SK-N-MC (cell line): ENCODE results near the gene PNP.
A peak's percentile ranks its signal among the peaks of the same experiment; 100 is the strongest.
"Not testable (repeated sequence)": the region's sequence is repeated elsewhere in the genome, so short reads cannot be mapped to it uniquely, and the experiment has no call there.

ENCODE experiments used
- DNase-seq: peaks from one replicate; pipeline ENCODE4 v3.0.0-alpha.2; 2011; ENCODE audit warnings: low read depth, low spot score
- H3K27ac ChIP-seq: fragments of 200-600 bp; sonication (generic); 2 replicates; pipeline ENCODE4 v1.5.1; 2016; ENCODE audit warnings: mixed run types
- H3K36me3 ChIP-seq: fragments of 200-600 bp; sonication (generic); 2 replicates; pipeline ENCODE4 v1.6.1; 2017; ENCODE audit warnings: antibody characterized with exemption, low read length, mixed read lengths; ENCODE audit not compliant: insufficient read depth
- H3K4me3 ChIP-seq: fragments of 200-600 bp; sonication (generic); 2 replicates; pipeline ENCODE4 v1.5.1; 2016
- H3K9ac ChIP-seq: fragments of 200-600 bp; sonication (generic); 2 replicates; pipeline ENCODE4 v1.8.0; 2017; ENCODE audit warnings: mixed run types, mixed read lengths; ENCODE audit not compliant: insufficient read length
- H3K9me3 ChIP-seq: fragments of 200-600 bp; sonication (generic); 2 replicates; pipeline ENCODE4 v1.6.1; 2017; ENCODE audit warnings: low read depth, mild to moderate bottlenecking, antibody characterized with exemption, low read length, moderate library complexity, mixed read lengths
- EZH2 ChIP-seq: fragments of 200-600 bp; sonication (generic); IDR thresholded peaks from one replicate; pipeline ENCODE4 v1.6.1; 2017; ENCODE audit warnings: antibody characterized with exemption
- FOXP2 ChIP-seq: optimal IDR thresholded peaks from 2 replicates; pipeline ENCODE3; 2011; ENCODE audit warnings: mild to moderate bottlenecking, moderate library complexity; ENCODE audit not compliant: insufficient read depth; ENCODE audit errors: extremely low read length, control extremely low read depth
- POLR2AphosphoS5 ChIP-seq: IDR thresholded peaks from 2 replicates; pipeline ENCODE4 v1.6.1; 2012; ENCODE audit warnings: mild to moderate bottlenecking, low read depth, low read length, borderline replicate concordance

PNP gene

DNA sequence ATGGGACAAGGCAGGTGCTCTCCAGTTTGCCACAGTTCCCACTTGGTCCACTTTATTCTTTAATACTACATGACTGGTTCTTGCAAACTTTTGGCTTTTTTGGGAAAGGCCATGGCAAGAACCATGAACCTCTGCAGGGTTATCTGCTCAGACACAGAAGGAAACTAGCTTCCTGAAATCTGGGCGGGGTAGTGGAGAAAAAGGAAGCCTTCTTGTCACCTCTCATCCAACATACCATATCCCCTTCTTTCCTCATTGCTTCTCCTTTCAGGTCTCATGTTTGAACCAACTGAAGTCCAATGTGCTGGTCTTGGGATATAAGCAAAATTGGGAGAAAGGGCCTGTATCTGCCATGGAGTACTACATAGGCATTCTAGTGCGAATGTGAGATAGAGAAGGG lies 27.7 kb upstream of the PNP start:
- Histone ChIP-seq H3K4me3 (no peak overlapping the region), H3K9ac (no peak overlapping the region), H3K36me3 (peaks cover 16% of the 10 kb centered on the region), H3K27ac (no peak overlapping the region), H3K9me3 (no peaks in the 10 kb centered on the region)
- DNase-seq, result no peak
- no peak for TF ChIP-seq EZH2
- TF ChIP-seq POLR2AphosphoS5, result no peak
- no peak for TF ChIP-seq FOXP2

DNA sequence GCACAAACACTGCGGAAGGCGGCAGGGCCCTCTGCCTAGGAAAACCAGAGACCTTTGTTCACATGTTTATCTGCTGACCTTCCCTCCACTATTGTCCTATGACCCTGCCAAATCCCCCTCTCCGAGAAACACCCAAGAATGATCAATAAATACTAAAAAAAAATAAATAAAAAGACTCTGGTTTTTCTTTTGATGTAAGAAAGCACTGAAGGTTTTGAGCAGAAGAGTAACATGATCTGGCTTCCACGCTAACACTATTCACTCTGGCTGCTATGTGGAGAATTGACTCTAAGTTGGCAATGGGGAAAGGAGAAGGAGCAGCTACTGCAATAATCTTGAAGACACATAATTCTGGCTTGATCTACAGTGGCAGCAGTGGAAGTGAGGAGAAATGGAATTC lies 25.6 kb upstream of the PNP start:
- not testable (repeated sequence) for H3K27ac ChIP-seq, H3K4me3 ChIP-seq, H3K9me3 ChIP-seq, DNase-seq, H3K9ac ChIP-seq
- H3K36me3 ChIP-seq, result peaks cover 38% of the 10 kb centered on the region

GRCh38 chr14:20446889-20447288 lies 22.3 kb upstream of the PNP start:
- no peak for DNase-seq
- Histone ChIP-seq H3K9me3 (no peaks in the 10 kb centered on the region), H3K27ac (no peak overlapping the region), H3K9ac (no peak overlapping the region), H3K4me3 (no peak overlapping the region), H3K36me3 (peaks cover 68% of the 10 kb centered on the region)
- no peak for TF ChIP-seq FOXP2
- TF ChIP-seq EZH2, result no peak

DNA sequence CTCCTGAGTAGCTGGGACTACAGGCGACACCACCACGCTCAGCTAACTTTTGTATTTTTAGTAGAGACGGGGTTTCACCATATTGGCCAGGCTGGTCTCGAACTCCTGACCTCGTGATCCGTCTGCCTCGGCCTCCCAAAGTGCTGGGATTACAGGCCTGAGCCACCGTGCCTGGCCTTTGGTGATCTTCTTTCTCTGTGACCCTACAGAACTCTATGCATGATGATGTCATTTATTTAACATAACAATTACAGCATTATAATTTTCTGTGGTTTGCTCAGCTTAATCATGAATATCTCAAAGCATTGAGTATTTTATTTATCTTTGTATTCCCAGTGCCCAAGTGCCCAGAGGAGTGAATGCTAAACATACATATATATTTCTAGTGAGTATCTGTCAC lies 16.4 kb upstream of the PNP start:
- H3K27ac ChIP-seq, H3K9ac ChIP-seq, H3K9me3 ChIP-seq, DNase-seq, H3K4me3 ChIP-seq: not testable (repeated sequence)
- peaks cover 68% of the 10 kb centered on the region for H3K36me3 ChIP-seq

DNA sequence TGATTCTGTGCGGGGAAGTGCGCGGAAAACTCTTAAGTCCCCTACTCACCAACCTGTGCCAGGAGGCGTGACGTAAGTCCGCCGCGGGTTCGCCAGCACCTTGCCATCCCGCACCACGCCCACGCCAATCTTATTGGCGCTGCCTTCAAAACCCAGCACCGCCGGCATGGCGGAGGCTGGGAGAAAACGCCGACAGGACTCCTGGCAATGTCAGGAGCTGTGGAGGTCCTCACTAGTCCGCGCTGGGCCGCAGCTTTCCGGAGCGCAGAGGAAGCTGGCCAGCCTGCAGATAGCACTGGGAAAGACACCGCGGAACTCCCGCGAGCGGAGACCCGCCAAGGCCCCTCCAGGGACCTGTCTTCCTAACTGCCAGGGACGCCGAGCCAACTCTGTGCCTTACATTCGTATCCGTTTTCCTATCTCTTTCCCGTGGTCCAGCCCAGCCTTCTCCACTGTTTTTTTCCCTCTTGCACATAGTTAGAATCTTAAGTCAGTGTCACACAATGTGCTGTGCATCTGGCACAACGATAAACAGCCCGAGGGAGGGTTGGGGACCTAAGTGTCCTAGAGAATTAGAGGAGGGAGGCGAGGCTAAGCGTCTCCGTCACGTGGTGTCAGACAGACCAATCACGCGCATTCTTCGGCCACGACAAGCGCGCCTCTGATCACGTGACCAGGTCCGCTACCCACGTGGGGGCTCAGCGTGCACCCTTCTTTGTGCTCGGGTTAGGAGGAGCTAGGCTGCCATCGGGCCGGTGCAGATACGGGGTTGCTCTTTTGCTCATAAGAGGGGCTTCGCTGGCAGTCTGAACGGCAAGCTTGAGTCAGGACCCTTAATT lies 14.5 kb upstream of the PNP start, which contains the start of the genes APEX1 and OSGEP:
APEX1 (plus strand) TSS at position 711 of the 839 bp plus-strand sequence. CDS start 420 bp downstream, outside the sequence.
OSGEP (minus strand) TSS at position 297 of the 839 bp plus-strand sequence; CDS start at position 168, 129 bp downstream.
- H3K36me3 ChIP-seq, result peaks cover 68% of the 10 kb centered on the region
- H3K4me3 ChIP-seq, result peak within 1 kb of the TSS; percentile 88
- no peaks in the 10 kb centered on the region for H3K9me3 ChIP-seq
- peak; percentile 97 for DNase-seq
- peak; percentile 84 for TF ChIP-seq POLR2AphosphoS5
- TF ChIP-seq FOXP2, result peak; percentile 24
- TF ChIP-seq EZH2, result no peak
- peak within 1 kb of the TSS; percentile 99 for H3K27ac ChIP-seq
- H3K9ac ChIP-seq, result peak within 1 kb of the TSS; percentile 99

- peak overlapping the region; percentile 88 for H3K4me3 ChIP-seq
Measured at GRCh38 chr14:20455355-20456300, 13.6 kb upstream of the PNP start.

GRCh38 chr14:20456971-20457370 lies 12.2 kb upstream of the PNP start:
- DNase-seq, result no peak
- Histone ChIP-seq H3K27ac (0 out of 2 replicates have a peak overlapping the region, but pooled peaks have one; percentile 99), H3K9me3 (no peaks in the 10 kb centered on the region), H3K4me3 (peak overlapping the region; percentile 88), H3K36me3 (peaks cover 52% of the 10 kb centered on the region), H3K9ac (peak overlapping the region; percentile 99)
- TF ChIP-seq FOXP2, result no peak
- no peak; the same call in 1 of the 2 replicates for TF ChIP-seq POLR2AphosphoS5
- no peak for TF ChIP-seq EZH2

More at GRCh38 chr14:20455355-20456300, 13.6 kb upstream of the PNP start:
- no peaks in the 10 kb centered on the region for H3K9me3 ChIP-seq
- peaks cover 63% of the 10 kb centered on the region for H3K36me3 ChIP-seq
- H3K27ac ChIP-seq, result peak overlapping the region; percentile 99
- peak overlapping the region; percentile 99 for H3K9ac ChIP-seq
- TF ChIP-seq EZH2 (no peak), POLR2AphosphoS5 (no peak; the same call in 1 of the 2 replicates), FOXP2 (no peak)
- DNase-seq, result peak; percentile 78

GRCh38 chr14:20458031-20458789 lies 11.0 kb upstream of the PNP start:
- peaks cover 47% of the 10 kb centered on the region for H3K36me3 ChIP-seq
- TF ChIP-seq FOXP2, result no peak
- TF ChIP-seq EZH2, result no peak
- TF ChIP-seq POLR2AphosphoS5, result no peak; the same call in none of the 2 replicates
- H3K27ac ChIP-seq, result peak overlapping the region; percentile 37
- H3K9me3 ChIP-seq, result no peaks in the 10 kb centered on the region
- H3K4me3 ChIP-seq, result no peak overlapping the region
- no peak for DNase-seq
- no peak overlapping the region for H3K9ac ChIP-seq
